ENCODE results near the gene GSAP.

DNA sequence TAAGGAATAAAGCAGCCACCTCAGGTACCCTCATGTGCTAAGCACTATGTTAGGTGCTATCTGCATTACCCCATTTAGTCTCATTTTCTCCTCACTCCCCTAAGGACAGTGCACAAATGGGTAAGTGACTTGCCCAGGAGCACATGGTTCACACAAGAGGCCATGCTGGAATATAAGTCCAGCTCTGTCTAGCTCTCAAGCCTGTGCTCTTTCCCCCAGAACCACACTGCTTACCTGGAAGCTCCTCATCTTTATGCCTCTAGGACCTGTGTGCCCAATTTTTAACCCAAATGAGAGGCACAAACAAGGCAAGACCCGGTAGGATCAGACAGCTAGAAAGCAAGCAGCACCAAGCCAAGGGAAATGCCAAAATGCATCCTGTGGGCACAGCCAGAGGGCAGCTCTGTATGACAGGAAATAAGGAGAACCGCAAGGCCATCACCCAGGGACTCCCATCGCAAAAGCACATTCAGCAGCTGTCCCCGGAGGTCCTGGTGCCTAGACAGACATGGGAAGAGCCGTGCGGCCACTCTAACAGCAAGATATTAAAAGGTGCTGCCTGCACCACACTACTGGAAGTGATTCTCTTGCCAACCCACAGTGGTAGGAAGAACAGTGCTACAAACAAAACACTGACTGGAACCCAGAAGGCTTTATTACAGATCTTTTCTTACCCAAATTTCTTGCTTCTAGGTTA lies 88.1 kb downstream of the GSAP start:
- TF ChIP-seq POLR2A (IDR thresholded peaks at IDR 0.05; ENCODE audit: low read depth, low read length) = no peak
- TF ChIP-seq POLR2AphosphoS5 (IDR thresholded peaks at IDR 0.05; ENCODE audit: low read depth, low read length) = no peak
